Osteoblast (primary cell): ENCODE measurements around the gene STX11. TPM values are rescaled to one million over a fixed set of nuclear protein-coding genes. Genes with fewer than 3 reads are reported as not detected.
A peak's percentile ranks its signal among the peaks of the same experiment; 100 is the strongest.

ENCODE experiments used
- DNase-seq: peaks from one replicate; pipeline ENCODE4 v3.0.0; 2011; ENCODE audit warnings: low spot score, mixed read lengths; ENCODE audit not compliant: insufficient read length; ENCODE audit errors: missing footprints
- H2AFZ ChIP-seq: 2 replicates; pipeline ENCODE4 v1.6.0; 2011; ENCODE audit warnings: mild to moderate bottlenecking, low read length
- H3K27ac ChIP-seq: 2 replicates; pipeline ENCODE4 v1.5.1; 2011; ENCODE audit warnings: mild to moderate bottlenecking, low read depth, low read length, moderate library complexity
- H3K27me3 ChIP-seq: 2 replicates; pipeline ENCODE4 v1.6.0; 2012; ENCODE audit warnings: mild to moderate bottlenecking, control low read depth, inconsistent platforms, low read length, moderate library complexity; ENCODE audit not compliant: insufficient read depth
- H3K36me3 ChIP-seq: 2 replicates; pipeline ENCODE4 v1.5.1; 2011; ENCODE audit warnings: mild to moderate bottlenecking, low read length, control low read depth, moderate library complexity; ENCODE audit not compliant: insufficient read depth
- H3K4me1 ChIP-seq: 2 replicates; pipeline ENCODE4 v1.5.1; 2011; ENCODE audit warnings: mild to moderate bottlenecking, low read length, control low read depth, moderate library complexity; ENCODE audit not compliant: insufficient read depth
- H3K4me2 ChIP-seq: 2 replicates; pipeline ENCODE4 v1.6.0; 2011; ENCODE audit warnings: mild to moderate bottlenecking, low read length; ENCODE audit not compliant: insufficient read depth
- H3K4me3 ChIP-seq: fragments of 200-600 bp; sonication (generic); 3 replicates; pipeline ENCODE4 v1.5.1; 2012; ENCODE audit warnings: mild to moderate bottlenecking, low read length, inconsistent platforms; ENCODE audit not compliant: insufficient read depth
- H3K79me2 ChIP-seq: 2 replicates; pipeline ENCODE4 v1.6.0; 2012; ENCODE audit warnings: mild to moderate bottlenecking, low read length, control low read depth, inconsistent platforms; ENCODE audit not compliant: insufficient read depth
- H3K9me3 ChIP-seq: 2 replicates; pipeline ENCODE4 v1.5.1; 2011; ENCODE audit warnings: low read depth, low read length, control low read depth
- H4K20me1 ChIP-seq: 2 replicates; pipeline ENCODE4 v1.6.0; 2012; ENCODE audit warnings: mild to moderate bottlenecking, low read length, control low read depth; ENCODE audit not compliant: insufficient read depth
- total RNA-seq: library from RNA; depleted of rRNA; stranded (reverse); fragments of >200 nt; gene quantifications from 2 replicates; pipeline ENCODE4 v1.2.3, GENCODE V29; 2012
- TF ChIP-seq, protein P1 (sequence below): IDR thresholded peaks from 2 replicates; pipeline ENCODE4 v1.5.1; 2011; ENCODE audit warnings: mild to moderate bottlenecking, low read depth, low read length, moderate library complexity; ENCODE audit errors: extremely low read depth

The STX11 gene
- total RNA-seq, 1 donor: 0.36 TPM

DNA sequence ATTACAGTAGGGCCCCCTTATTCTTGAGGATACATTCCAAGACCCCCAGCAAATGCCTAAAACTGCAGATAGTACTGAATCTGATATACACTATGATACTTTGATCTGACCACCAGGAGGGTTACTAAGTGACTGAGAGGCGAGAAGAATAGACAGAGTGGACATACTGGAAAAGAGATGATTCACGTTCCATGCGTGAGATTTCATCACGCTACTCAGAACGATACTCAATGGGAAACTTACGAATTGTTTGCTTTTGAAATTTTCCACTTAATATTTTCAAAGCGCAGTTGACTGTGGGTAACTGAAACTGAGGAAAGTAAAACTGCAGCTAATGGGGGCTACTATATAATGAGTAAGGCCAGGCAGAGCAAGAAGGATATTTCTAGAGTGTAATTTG is 60.8 kb downstream of the STX11 start:
- Histone ChIP-seq H3K27ac (no peak overlapping the region), H3K4me1 (peaks cover 7% of the 10 kb centered on the region), H2AFZ (no peak overlapping the region), H3K4me2 (no peak overlapping the region), H3K79me2 (no peaks in the 10 kb centered on the region), H3K27me3 (peaks cover 15% of the 10 kb centered on the region), H4K20me1 (no peaks in the 10 kb centered on the region), H3K4me3 (no peak overlapping the region), H3K36me3 (no peaks in the 10 kb centered on the region), H3K9me3 (peaks cover 5% of the 10 kb centered on the region)
- TF ChIP-seq, protein P1, sequence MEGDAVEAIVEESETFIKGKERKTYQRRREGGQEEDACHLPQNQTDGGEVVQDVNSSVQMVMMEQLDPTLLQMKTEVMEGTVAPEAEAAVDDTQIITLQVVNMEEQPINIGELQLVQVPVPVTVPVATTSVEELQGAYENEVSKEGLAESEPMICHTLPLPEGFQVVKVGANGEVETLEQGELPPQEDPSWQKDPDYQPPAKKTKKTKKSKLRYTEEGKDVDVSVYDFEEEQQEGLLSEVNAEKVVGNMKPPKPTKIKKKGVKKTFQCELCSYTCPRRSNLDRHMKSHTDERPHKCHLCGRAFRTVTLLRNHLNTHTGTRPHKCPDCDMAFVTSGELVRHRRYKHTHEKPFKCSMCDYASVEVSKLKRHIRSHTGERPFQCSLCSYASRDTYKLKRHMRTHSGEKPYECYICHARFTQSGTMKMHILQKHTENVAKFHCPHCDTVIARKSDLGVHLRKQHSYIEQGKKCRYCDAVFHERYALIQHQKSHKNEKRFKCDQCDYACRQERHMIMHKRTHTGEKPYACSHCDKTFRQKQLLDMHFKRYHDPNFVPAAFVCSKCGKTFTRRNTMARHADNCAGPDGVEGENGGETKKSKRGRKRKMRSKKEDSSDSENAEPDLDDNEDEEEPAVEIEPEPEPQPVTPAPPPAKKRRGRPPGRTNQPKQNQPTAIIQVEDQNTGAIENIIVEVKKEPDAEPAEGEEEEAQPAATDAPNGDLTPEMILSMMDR: no peak
- DNase-seq: no peak

DNA sequence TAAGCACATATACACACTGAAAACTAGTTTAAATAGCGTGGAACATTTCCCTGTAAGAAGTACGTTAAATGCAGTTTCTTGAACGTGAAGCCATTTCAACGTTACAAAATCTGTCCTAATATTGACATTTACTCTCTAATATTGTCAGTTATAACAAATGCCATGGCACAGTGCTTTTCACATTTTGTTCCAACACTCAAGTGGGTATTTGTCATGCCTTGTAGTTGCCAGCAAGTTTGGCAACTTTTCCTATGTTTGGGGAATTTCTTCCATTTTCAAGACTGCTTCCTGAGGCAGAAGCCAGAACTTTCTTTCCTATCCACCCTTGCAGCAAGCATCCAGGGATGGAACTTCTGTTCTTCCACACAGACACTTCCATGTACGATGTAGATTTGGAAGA is 63.0 kb downstream of the STX11 start:
- H3K79me2 ChIP-seq: no peaks in the 10 kb centered on the region
- no peak overlapping the region for H3K4me3 ChIP-seq
- H2AFZ ChIP-seq: no peak overlapping the region
- DNase-seq: no peak
- H3K9me3 ChIP-seq: peaks cover 5% of the 10 kb centered on the region
- H3K27ac ChIP-seq: no peak overlapping the region
- no peak overlapping the region for H3K4me2 ChIP-seq
- H4K20me1 ChIP-seq: no peaks in the 10 kb centered on the region
- no peaks in the 10 kb centered on the region for H3K36me3 ChIP-seq
- H3K4me1 ChIP-seq: peaks cover 14% of the 10 kb centered on the region
- TF ChIP-seq, protein P1: no peak
- peaks cover 8% of the 10 kb centered on the region for H3K27me3 ChIP-seq

DNA sequence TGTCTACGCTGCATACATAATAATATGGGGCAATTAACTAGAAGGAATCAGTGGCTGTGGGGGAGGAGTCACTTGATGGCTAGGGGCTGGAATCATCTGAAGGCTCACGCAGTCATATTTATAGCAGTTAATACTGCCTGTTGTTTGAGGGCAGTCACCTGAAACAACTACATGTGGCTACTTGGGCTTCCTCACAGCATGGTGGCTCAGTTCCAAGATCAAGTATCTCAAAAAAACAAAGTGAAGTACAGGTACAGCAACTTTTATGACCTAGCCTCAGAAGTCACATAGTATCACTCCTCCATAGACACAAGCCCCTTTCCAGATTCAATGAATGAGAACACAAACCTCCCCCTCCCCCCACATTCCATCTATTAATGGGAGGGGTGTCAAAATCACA is 63.7 kb downstream of the STX11 start:
- H4K20me1 ChIP-seq: no peaks in the 10 kb centered on the region
- peaks cover 3% of the 10 kb centered on the region for H3K27me3 ChIP-seq
- H3K4me1 ChIP-seq: peaks cover 14% of the 10 kb centered on the region
- H3K9me3 ChIP-seq: peaks cover 5% of the 10 kb centered on the region
- H3K27ac ChIP-seq: no peak overlapping the region
- H3K36me3 ChIP-seq: no peaks in the 10 kb centered on the region
- no peak overlapping the region for H2AFZ ChIP-seq
- H3K4me3 ChIP-seq: no peak overlapping the region
- no peaks in the 10 kb centered on the region for H3K79me2 ChIP-seq
- H3K4me2 ChIP-seq: no peak overlapping the region
- TF ChIP-seq, protein P1: no peak
- no peak for DNase-seq

DNA sequence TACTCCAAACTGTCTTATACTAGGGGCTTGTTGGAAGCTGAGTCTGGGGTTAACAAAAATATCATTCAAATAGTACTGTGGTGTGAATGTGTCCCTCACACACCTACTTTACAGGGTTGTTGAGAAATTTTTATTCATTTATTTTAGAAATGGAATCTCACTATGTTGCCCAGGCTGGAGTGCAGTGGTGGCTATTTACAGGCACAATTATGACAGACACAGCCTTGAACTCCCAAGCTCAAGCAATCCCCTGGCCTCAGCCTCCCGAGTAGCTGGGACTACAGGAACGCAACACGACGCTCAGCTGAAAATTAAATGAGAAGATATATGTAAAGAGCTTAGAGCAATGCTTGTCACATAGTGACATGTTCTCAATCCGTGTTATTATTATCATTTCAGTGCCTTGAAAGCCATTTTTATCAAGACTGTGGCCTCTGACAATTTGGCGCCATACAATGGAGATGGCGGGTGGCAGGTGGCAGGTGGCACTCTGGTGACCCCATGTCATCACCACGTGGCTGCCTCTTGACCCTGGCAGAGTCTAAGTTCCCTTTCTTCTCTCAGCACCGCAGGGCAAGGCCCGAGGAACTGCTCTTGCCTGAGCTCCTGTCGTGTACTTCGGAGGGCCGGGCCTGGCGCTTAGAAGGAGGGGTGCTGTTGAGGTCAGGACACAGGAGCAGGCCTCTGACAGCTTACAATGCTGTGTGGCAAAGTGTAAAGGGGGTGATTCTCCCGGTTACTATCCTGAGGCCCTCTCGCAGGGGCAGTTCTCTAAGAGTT is 64.5 kb downstream of the STX11 start:
- Histone ChIP-seq H3K27ac (peak overlapping the region; percentile 81), H3K4me1 (peaks cover 14% of the 10 kb centered on the region), H3K4me3 (peak overlapping the region; percentile 79), H4K20me1 (no peaks in the 10 kb centered on the region), H3K4me2 (peak overlapping the region; percentile 80), H3K27me3 (no peaks in the 10 kb centered on the region), H3K36me3 (no peaks in the 10 kb centered on the region), H3K79me2 (no peaks in the 10 kb centered on the region), H2AFZ (peak overlapping the region; percentile 97), H3K9me3 (peaks cover 5% of the 10 kb centered on the region)
- TF ChIP-seq, protein P1: no peak
- DNase-seq: no peak
